ENCODE measurements around the gene NET1.
"Not testable (repeated sequence)": the region's sequence is repeated elsewhere in the genome, so short reads cannot be mapped to it uniquely, and the experiment has no call there.

The NET1 gene

DNA sequence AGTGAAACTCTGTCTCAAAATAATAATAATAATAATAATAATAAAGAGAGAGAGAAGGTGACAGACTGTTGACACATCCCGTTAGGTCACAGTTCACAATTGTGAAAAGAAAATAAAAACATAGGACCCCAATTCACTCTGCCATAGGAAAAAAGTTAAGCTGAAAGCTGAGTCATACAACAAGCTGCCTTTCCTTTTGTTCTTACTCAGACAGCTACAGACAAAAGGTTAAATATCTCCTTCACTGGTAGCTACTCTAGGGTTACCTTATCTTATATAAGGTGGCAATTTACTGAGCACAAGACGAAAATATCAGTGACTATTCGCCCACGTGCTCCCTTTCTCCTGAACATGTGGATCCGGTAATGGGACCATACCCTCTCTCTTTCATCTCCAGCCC is 25.2 kb upstream of the NET1 start:
- TF ChIP-seq ZNF274 (IDR thresholded peaks at IDR 0.05; ENCODE audit: low read depth, low read length), result no peak
- H3K4me3 ChIP-seq (ENCODE audit: low read length), result no peak overlapping the region

DNA sequence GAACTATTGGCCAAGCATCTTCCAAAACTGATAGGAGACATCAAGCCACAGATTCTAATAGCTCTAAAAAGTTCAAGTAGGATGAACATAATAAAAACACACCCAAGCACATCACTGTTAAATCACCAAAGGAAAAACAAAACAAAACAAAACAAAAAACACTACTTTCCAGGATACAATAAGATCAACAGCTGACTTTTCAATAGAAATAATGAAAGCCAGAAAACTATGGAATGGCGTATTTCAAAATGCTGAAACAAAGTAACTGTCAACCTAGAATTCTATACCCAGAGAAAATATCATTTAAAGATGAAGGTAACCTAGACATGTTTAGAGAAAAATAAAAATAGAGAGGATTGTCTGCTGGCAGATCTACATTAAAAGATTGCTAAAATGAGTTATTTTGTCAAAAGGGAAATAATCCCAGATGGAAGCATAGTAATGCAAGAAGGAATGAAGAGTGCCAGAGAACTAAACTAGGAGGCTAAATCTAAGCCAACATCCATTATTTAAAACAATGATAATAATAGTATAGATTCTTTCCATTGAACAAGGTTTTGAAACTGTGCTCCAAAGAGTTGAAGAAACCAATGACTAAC is 21.7 kb upstream of the NET1 start:
- no peak overlapping the region for H3K4me3 ChIP-seq (ENCODE audit: low read length)
- no peak for TF ChIP-seq ZNF274 (IDR thresholded peaks at IDR 0.05; ENCODE audit: low read depth, low read length)

DNA sequence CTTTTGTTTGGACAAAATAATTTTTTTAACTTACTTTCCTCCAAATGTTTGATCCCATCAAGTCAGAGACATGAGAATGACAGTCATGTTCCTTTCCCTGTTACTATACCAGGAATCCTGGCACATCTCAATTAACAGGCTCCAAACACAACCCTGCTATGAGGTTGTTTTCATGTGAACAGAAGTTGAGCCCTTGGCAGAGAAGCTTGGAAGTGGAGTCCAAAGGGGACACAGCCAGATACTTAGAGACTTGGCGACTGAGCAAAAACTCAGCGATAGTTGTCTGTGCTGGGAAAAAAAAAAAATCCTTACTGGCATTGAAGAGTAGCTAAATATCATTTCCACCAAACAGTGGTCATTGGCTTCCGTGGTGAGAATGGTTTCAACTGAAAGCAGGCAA is 20.6 kb upstream of the NET1 start:
- H3K4me3 ChIP-seq (ENCODE audit: low read length), result no peak overlapping the region
- TF ChIP-seq ZNF274 (IDR thresholded peaks at IDR 0.05; ENCODE audit: low read depth, low read length), result no peak

DNA sequence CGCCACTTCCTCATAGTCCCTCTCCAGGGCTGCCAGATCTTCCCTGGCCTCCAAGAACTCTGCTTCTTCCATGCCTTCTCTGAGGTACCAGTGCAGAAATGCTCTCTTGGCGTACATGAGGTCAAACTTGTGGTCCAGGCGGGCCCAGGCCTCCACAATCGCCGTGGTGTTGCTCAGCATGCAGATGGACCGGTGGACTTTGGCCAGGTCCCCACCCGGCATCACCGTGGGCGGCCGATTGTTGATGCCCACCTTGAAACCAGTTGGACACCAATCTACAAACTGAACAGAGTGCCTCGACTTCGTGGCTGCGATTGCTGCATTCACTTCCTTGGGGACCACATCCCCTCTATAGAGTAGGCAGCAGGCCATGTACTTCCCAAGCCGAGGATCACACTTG is 18.8 kb upstream of the NET1 start:
- H3K4me3 ChIP-seq (ENCODE audit: low read length), result no peak overlapping the region
- TF ChIP-seq ZNF274 (IDR thresholded peaks at IDR 0.05; ENCODE audit: low read depth, low read length), result no peak

DNA sequence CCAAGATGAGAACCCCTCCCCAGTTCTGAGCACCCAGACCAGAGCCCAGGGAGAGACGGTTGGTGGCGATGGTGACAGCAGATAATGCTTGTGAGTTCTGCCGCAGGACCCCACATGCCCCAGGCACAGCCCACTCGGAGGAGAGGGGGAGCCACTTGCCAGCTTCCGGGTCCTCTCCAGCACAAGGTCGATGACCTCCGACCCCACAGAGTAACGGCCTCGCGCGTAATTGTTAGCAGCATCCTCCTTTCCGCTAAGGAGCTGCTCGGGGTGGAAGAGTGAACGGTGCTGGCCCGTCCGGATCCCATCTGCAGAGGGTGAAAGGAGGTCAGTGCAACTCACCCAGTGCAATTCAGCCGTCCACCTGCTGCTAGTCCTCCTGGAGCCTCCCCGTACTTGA is 17.2 kb upstream of the NET1 start:
- H3K4me3 ChIP-seq (ENCODE audit: low read length), result no peak overlapping the region
- no peak for TF ChIP-seq ZNF274 (IDR thresholded peaks at IDR 0.05; ENCODE audit: low read depth, low read length)

DNA sequence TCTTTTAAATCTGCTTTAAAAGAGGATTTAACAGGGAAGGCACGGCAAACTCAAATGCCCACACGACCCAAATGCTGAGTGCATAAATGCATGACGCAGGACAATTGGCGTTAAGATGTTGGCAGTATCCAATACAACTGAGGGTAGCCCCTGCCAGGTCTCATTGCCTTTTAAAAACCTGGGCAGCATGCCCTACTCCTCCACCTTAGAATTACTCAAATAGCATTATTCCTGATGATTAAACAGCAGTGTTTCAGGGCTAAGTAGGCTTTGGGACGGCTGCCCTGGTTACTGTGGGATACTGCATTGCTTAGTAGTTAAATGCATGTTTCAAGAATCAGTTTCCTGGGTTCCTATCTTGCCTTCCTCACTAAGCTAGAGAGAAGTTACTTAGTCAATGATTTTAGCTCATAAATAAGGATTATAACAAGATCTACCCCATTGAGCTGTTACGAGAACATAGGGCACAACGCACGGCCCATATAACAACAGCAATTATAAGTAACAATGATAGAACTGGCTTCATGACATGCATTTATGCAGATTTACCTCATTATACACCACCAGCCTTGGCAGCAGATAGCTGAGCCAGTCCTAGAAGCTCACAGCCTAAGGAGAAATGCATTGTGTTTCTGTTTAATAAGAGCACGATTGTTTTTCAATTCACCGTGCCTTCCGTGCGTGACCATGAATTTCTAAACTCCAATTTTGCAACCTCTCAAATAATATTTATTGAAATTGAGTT is 15.6 kb upstream of the NET1 start:
- H3K4me3 ChIP-seq (ENCODE audit: low read length), result no peak overlapping the region

DNA sequence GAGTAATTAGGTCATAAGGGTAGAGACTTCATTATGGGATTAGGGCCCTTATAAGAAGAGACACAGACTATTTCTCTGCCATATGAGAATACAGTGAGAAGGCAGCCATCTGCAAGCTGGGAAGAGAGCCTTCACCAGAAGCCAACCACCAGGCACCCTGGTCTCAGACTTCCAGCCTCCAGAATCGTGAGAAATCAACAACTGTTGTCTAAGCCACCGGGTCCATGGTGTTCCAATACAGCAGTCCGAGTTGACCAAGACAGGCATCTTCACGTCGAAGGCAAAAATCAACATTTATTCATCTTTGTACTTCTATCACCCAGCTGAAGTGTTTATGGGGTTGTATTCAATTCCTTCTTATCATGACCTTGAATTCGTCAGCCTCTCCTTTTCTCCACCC is 13.0 kb upstream of the NET1 start:
- no peak for TF ChIP-seq ZNF274 (IDR thresholded peaks at IDR 0.05; ENCODE audit: low read depth, low read length)
- no peak overlapping the region for H3K4me3 ChIP-seq (ENCODE audit: low read length)

More for the DNA sequence above, 15.6 kb upstream of the NET1 start:
- no peak for TF ChIP-seq ZNF274 (IDR thresholded peaks at IDR 0.05; ENCODE audit: low read depth, low read length)

DNA sequence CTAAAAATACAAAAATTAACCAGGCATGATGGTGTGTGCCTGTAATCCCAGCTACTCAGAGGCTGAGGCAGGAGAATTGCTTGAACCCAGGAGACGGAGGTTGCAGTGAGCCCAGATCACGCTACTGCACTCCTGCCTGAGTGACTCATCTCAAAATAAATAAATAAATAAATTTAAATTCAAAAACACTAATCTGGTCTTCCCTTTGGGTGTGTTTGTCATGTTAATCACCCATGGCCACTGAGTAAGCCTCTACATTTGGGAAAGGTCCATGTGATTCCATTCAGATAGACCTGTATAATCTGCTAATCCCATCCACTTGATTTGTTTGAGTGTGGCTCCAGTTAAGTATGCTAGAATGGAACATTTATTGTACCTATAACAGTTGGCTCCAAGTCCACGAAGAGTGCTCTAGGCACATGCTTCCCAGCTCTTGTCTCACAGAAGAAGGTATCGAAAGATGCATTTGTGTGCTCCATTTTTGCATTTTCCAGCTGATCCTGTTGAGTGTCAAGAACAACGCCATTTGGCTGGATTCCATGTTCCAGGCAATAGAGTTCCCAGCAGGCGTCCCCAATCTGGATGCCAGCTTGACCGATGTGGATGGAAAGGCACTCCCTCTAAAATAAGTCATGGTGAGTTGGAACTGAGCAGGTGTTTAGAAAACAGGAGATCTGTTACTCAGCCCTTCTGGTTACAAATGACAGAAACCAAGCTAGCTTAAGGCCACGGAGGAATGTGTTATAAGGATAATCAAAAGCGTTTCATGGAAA is 11.7 kb upstream of the NET1 start:
- H3K4me3 ChIP-seq (ENCODE audit: low read length), result no peak overlapping the region

DNA sequence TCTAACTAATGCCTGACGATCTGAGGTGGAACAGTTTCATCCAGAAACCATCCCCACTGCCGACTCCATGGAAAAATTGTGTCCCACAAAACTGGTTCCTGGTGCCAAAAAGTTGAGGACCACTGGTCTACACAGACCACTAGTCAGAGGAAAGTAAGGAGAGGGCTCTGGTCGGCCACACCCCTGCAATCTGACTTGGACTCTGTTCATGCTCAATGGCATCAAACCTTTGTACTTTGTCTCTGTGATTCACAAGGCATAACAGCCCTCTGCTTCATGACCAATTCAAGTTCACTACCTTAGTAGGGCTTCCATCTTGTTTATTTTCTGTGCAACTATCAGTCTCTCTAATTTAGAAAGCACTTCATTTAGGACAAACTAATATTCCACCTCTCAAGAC is 9.6 kb upstream of the NET1 start:
- no peak overlapping the region for H3K4me3 ChIP-seq (ENCODE audit: low read length)
- no peak for TF ChIP-seq ZNF274 (IDR thresholded peaks at IDR 0.05; ENCODE audit: low read depth, low read length)

More for the DNA sequence above, 11.7 kb upstream of the NET1 start:
- no peak for TF ChIP-seq ZNF274 (IDR thresholded peaks at IDR 0.05; ENCODE audit: low read depth, low read length)

DNA sequence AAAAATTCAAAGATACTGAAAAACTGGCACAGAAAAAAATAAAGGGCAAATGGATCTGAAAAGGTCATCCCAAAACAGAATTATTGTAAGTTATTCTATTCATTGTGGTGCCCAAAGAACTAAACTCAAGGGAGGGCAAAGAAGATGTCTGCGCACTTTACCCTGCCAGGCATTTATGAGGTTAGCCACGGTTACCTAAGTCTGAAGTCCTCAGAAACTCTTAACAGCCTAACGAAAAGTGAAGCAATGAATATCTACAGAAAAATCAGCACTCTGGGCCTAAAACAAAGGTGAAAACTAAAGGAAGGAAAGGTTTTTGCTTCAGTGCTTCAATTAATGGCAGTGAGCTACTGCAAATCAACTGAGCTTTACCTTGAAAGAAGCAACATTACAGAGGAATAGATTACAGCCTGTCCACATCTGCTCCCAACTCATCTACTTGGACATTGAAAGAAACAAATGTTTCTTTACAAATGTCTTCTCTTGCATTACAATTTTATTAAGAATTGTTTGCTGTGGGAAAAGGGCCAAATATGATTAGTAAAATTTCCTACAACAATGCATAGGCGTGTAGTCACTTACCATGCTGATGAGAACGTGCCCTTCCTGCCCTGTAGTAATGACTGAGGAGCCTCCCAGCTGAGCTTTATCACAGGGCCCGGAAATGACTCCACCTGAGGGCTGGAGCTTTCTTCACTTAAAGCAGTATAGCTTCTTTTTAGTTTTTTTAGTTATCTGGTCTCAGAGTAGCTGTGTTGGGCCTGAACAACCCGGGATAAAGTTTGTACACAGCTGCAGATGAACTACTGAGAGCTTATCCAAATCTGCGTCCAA is 7.9 kb upstream of the NET1 start, which contains the start of gene TUBAL3:
Gene TUBAL3, minus strand, starts transcription at position 621 of the 834 bp plus-strand sequence. Its CDS starts 36 bp downstream, at position 585.
- no peak for TF ChIP-seq ZNF274 (IDR thresholded peaks at IDR 0.05; ENCODE audit: low read depth, low read length)
- H3K4me3 ChIP-seq (ENCODE audit: low read length), result no peak within 1 kb of the TSS

DNA sequence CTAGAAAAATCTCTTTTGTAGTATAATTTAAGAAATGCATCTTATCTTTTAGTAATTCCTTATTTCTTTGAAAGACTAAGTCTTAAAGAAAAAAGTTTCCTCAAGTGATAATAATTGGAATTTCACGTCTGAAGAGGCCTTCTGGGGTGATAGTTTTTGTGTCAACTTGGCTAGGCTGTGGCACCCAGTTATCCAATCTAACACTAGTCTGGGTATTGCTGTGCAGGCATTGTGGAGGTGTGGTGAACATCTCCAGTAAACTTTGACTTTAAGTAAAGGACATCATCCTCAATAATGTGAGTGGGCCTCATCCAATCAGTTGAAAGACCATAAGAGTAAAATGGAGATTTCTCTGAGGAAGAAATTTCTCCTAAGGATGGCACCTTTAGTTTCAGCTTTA is 5.4 kb upstream of the NET1 start:
- no peak for TF ChIP-seq ZNF274 (IDR thresholded peaks at IDR 0.05; ENCODE audit: low read depth, low read length)

DNA sequence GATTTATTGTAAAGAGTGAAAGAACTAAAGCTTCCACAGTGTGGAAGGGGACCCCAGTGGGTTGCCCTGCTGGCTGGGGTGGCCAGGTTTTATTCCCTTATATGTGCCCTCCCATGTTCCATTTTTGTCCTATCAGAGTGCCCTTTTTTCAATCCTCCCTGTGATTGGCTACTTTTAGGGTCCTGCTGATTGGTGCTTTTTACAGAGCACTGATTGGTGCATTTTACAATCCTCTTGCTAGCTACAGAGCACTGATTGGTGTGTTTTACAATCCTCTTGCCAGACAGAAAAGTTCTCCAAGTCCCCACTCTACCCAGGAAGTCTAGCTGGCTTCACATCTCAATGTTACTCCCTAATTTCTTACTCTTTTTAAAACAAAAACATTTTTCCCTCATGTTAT is 1.6 kb upstream of the NET1 start:
- not testable (repeated sequence) for H3K4me3 ChIP-seq (ENCODE audit: low read length)

More for the DNA sequence above, 5.4 kb upstream of the NET1 start:
- H3K4me3 ChIP-seq (ENCODE audit: low read length), result no peak overlapping the region

DNA sequence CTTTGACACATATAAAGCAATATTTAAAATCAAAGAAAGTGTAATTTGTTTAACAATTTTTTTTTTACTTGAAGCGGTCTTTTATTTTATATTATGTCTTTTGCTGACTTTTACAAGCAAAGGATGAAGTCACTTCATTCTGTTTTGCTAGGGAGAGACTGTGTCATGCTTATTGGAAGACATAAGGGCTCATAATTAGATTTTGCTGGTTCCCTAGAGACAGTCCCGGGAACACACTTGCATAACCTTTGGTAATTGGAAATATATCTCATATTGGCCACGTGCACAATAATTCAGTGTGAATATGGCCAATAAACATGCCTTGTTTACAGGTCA is 448 bp upstream of the NET1 start:
- peak overlapping the region; percentile 96; the same call in 1 of the 2 replicates for H3K4me3 ChIP-seq (ENCODE audit: low read length)
- no peak for TF ChIP-seq ZNF274 (IDR thresholded peaks at IDR 0.05; ENCODE audit: low read depth, low read length)

Data from GM08714 (cell line).